ENCODE measurements around the gene ERVW-1. TPM values are rescaled to one million over a fixed set of nuclear protein-coding genes. Genes with fewer than 3 reads are reported as not detected.

The ERVW-1 gene
- polyA plus RNA-seq, 1 donor (not counting 4 experiments of a cell fraction or from before 2014, with no cell fraction given), result not detected

DNA sequence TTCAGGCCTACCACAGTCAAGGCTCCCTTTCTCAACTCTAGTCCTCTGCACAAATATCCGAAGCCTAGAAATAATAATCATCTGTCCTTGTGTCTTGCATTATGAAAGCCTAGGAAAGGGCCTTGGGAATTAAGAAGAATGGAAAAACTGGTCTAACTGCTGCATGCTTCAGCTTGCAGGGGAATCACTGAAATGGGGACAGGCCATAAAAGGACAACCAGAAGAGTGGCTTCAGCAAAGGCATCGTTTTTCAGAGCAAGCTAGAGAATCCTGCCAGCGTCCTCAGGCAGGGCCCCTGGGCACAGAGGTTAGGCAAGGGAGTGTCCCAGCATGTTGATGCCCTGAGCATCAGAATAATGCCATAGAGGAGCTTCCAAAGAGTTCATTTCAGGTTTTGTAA lies 13.2 kb downstream of the ERVW-1 start:
- Histone ChIP-seq H3K27ac (ENCODE audit: control insufficient read depth, insufficient read depth, low read length) (no peak overlapping the region), H3K4me1 (ENCODE audit: control insufficient read depth, extremely low read depth, insufficient read depth, low read length) (peaks cover 13% of the 10 kb centered on the region)
- FAIRE-seq, result no peak

DNA sequence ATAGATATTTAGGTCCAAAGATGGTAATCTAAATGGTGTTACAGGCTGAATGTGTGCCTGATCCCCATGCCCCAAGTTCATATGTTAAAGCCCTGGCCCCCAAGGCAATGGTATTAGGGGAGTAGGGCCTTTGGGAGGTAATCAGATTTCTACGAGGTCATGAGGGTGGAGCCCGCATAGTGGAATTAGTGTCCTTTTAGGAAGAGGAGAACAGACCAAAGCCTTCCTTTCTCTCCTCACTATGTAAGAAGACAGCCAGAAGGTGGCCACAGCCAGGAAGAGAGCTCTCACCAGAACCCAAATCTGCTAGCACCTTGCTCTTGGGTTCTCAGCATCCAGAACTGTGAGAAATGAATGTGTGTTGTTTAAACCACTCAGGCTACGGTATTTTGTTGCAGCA lies 15.2 kb downstream of the ERVW-1 start:
- H3K4me1 ChIP-seq (ENCODE audit: control insufficient read depth, extremely low read depth, insufficient read depth, low read length), result peaks cover 13% of the 10 kb centered on the region
- FAIRE-seq, result no peak
- dilution Hi-C loops (cut with MboI; ENCODE audit: extremely low pct_ligation_motif_present, low sequenced_read_pairs), result no loop called here

More for the DNA sequence above, 13.2 kb downstream of the ERVW-1 start:
- Histone ChIP-seq H3K4me3 (ENCODE audit: control insufficient read depth in 2 of 3, extremely low read depth in 1 of 3, insufficient read depth in 2 of 3, low read depth in 1 of 3, low read length in 3 of 3) (no peak overlapping the region), H3K4me2 (ENCODE audit: control insufficient read depth, extremely low read depth, insufficient read depth, low read depth, low read length) (peak overlapping the region; percentile 45), H4K20me1 (ENCODE audit: control insufficient read depth, extremely low read depth, insufficient read depth, low read length) (no peaks in the 10 kb centered on the region), H3K9me1 (ENCODE audit: control insufficient read depth, extremely low read depth, insufficient read depth, low read length) (no peaks in the 10 kb centered on the region), H3K9me3 (ENCODE audit: control insufficient read depth, low read depth, low read length) (no peaks in the 10 kb centered on the region), H3K9ac (ENCODE audit: control insufficient read depth, extremely low read depth, insufficient read depth, low read length) (no peak overlapping the region), H2AFZ (ENCODE audit: control insufficient read depth, low read length) (peak overlapping the region; percentile 11), H3K79me2 (ENCODE audit: control insufficient read depth, insufficient read depth, low read length) (no peaks in the 10 kb centered on the region), H3K27me3 (ENCODE audit: control insufficient read depth, extremely low read depth, insufficient read depth, low read length) (no peaks in the 10 kb centered on the region), H3K36me3 (ENCODE audit: control insufficient read depth in 2 of 2, extremely low read depth in 1 of 2, insufficient read depth in 2 of 2, low read length in 2 of 2) (no peaks in the 10 kb centered on the region)
- TF ChIP-seq EZH2 (IDR thresholded peaks at IDR 0.05; ENCODE audit: low read length), result no peak
- TF ChIP-seq, protein P1, sequence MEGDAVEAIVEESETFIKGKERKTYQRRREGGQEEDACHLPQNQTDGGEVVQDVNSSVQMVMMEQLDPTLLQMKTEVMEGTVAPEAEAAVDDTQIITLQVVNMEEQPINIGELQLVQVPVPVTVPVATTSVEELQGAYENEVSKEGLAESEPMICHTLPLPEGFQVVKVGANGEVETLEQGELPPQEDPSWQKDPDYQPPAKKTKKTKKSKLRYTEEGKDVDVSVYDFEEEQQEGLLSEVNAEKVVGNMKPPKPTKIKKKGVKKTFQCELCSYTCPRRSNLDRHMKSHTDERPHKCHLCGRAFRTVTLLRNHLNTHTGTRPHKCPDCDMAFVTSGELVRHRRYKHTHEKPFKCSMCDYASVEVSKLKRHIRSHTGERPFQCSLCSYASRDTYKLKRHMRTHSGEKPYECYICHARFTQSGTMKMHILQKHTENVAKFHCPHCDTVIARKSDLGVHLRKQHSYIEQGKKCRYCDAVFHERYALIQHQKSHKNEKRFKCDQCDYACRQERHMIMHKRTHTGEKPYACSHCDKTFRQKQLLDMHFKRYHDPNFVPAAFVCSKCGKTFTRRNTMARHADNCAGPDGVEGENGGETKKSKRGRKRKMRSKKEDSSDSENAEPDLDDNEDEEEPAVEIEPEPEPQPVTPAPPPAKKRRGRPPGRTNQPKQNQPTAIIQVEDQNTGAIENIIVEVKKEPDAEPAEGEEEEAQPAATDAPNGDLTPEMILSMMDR (optimal IDR thresholded peaks at IDR 0.05 in 1 of 3, IDR thresholded peaks at IDR 0.05 in 1 of 3, conservative IDR thresholded peaks at IDR 0.05 in 1 of 3; ENCODE audit: extremely low read depth in 1 of 3, insufficient read depth in 2 of 3, low read length in 3 of 3), result no peak
- DNase-seq (ENCODE audit: low read depth, low spot score), result no peak
- dilution Hi-C loops (cut with MboI; ENCODE audit: extremely low pct_ligation_motif_present, low sequenced_read_pairs), result no loop called here

More for the DNA sequence above, 15.2 kb downstream of the ERVW-1 start:
- TF ChIP-seq EZH2 (IDR thresholded peaks at IDR 0.05; ENCODE audit: low read length), result no peak
- TF ChIP-seq, protein P1 (optimal IDR thresholded peaks at IDR 0.05 in 1 of 3, IDR thresholded peaks at IDR 0.05 in 1 of 3, conservative IDR thresholded peaks at IDR 0.05 in 1 of 3; ENCODE audit: extremely low read depth in 1 of 3, insufficient read depth in 2 of 3, low read length in 3 of 3), result no peak
- H3K9me1 ChIP-seq (ENCODE audit: control insufficient read depth, extremely low read depth, insufficient read depth, low read length), result no peaks in the 10 kb centered on the region
- no peaks in the 10 kb centered on the region for H3K9me3 ChIP-seq (ENCODE audit: control insufficient read depth, low read depth, low read length)
- no peak overlapping the region for H3K4me2 ChIP-seq (ENCODE audit: control insufficient read depth, extremely low read depth, insufficient read depth, low read depth, low read length)
- H3K36me3 ChIP-seq (ENCODE audit: control insufficient read depth in 2 of 2, extremely low read depth in 1 of 2, insufficient read depth in 2 of 2, low read length in 2 of 2), result no peaks in the 10 kb centered on the region
- no peak overlapping the region for H3K9ac ChIP-seq (ENCODE audit: control insufficient read depth, extremely low read depth, insufficient read depth, low read length)
- DNase-seq (ENCODE audit: low read depth, low spot score), result no peak
- no peak overlapping the region for H3K4me3 ChIP-seq (ENCODE audit: control insufficient read depth in 2 of 3, extremely low read depth in 1 of 3, insufficient read depth in 2 of 3, low read depth in 1 of 3, low read length in 3 of 3)
- H3K27ac ChIP-seq (ENCODE audit: control insufficient read depth, insufficient read depth, low read length), result no peak overlapping the region
- H3K27me3 ChIP-seq (ENCODE audit: control insufficient read depth, extremely low read depth, insufficient read depth, low read length), result no peaks in the 10 kb centered on the region
- no peak overlapping the region for H2AFZ ChIP-seq (ENCODE audit: control insufficient read depth, low read length)
- no peaks in the 10 kb centered on the region for H4K20me1 ChIP-seq (ENCODE audit: control insufficient read depth, extremely low read depth, insufficient read depth, low read length)
- H3K79me2 ChIP-seq (ENCODE audit: control insufficient read depth, insufficient read depth, low read length), result no peaks in the 10 kb centered on the region

Measured in keratinocyte (primary cell).